HK-2 (cell line): ENCODE measurements around the gene MICOS13.

ENCODE experiments used
- DNase-seq: peaks from one replicate; pipeline ENCODE4 v3.0.0-alpha.2; 2018; ENCODE audit not compliant: unreplicated experiment

The MICOS13 gene

GRCh38 chr19:5687360-5688198 lies 7.3 kb upstream of the MICOS13 start:
- no peak for DNase-seq

- peak; percentile 98 for DNase-seq
Observed at GRCh38 chr19:5686647-5687359, 6.5 kb upstream of the MICOS13 start.

GRCh38 chr19:5686326-5686646 lies 6.0 kb upstream of the MICOS13 start:
- DNase-seq, result no peak

GRCh38 chr19:5684694-5685430 lies 4.5 kb upstream of the MICOS13 start:
- DNase-seq, result no peak

GRCh38 chr19:5683177-5683886 lies 3.0 kb upstream of the MICOS13 start:
- no peak for DNase-seq

- no peak for DNase-seq
Observed at GRCh38 chr19:5682107-5682482, 1.8 kb upstream of the MICOS13 start.

GRCh38 chr19:5681391-5682106 lies 1.2 kb upstream of the MICOS13 start:
- DNase-seq, result no peak

GRCh38 chr19:5680084-5680436 lies 256 bp downstream of the MICOS13 start:
- DNase-seq, result no peak

GRCh38 chr19:5679289-5680083 lies 830 bp downstream of the MICOS13 start:
- no peak for DNase-seq

- no peak for DNase-seq
Observed at GRCh38 chr19:5678071-5678718, 2.1 kb downstream of the MICOS13 start.

- DNase-seq, result no peak
Observed at GRCh38 chr19:5677580-5677979, 2.7 kb downstream of the MICOS13 start.

GRCh38 chr19:5677136-5677535 lies 3.2 kb downstream of the MICOS13 start:
- no peak for DNase-seq

- no peak for DNase-seq
Observed at GRCh38 chr19:5676772-5677105, 3.6 kb downstream of the MICOS13 start.

- DNase-seq, result no peak
Observed at GRCh38 chr19:5676105-5676771, 4.1 kb downstream of the MICOS13 start.

- DNase-seq, result no peak
Observed at GRCh38 chr19:5674714-5675113, 5.6 kb downstream of the MICOS13 start.

GRCh38 chr19:5673752-5674151 lies 6.6 kb downstream of the MICOS13 start:
- DNase-seq, result no peak

GRCh38 chr19:5672708-5673459 lies 7.4 kb downstream of the MICOS13 start:
- no peak for DNase-seq

- DNase-seq, result no peak
Observed at GRCh38 chr19:5671600-5671999, 8.7 kb downstream of the MICOS13 start.

GRCh38 chr19:5669212-5669611 lies 11.1 kb downstream of the MICOS13 start:
- DNase-seq, result no peak
